GM18858 (cell line): ENCODE results near the gene WIZ.

ENCODE experiments used
- ATAC-seq: cut with Tn5 transposase; IDR thresholded peaks from one replicate; pipeline ENCODE4 v1.9.1; 2021; ENCODE audit not compliant: unreplicated experiment

WIZ gene

GRCh38 chr19:15466851-15467733 is 17.3 kb upstream of the WIZ start:
- ATAC-seq, result no peak

- no peak for ATAC-seq
Observed at GRCh38 chr19:15464394-15465385, 14.9 kb upstream of the WIZ start, which contains the start of gene RASAL3. TSS of gene RASAL3 (minus strand) at chr19:15464544. CDS start at chr19:15464358, 186 bp downstream.

- no peak for ATAC-seq
Observed at GRCh38 chr19:15463861-15464371, 14.2 kb upstream of the WIZ start.

GRCh38 chr19:15461694-15462093 is 11.9 kb upstream of the WIZ start:
- ATAC-seq, result no peak

GRCh38 chr19:15457701-15458484 is 8.1 kb upstream of the WIZ start:
- ATAC-seq, result no peak

GRCh38 chr19:15456871-15457700 is 7.3 kb upstream of the WIZ start:
- no peak for ATAC-seq

- no peak for ATAC-seq
Observed at GRCh38 chr19:15456441-15456840, 6.7 kb upstream of the WIZ start.

GRCh38 chr19:15455996-15456395 is 6.2 kb upstream of the WIZ start:
- ATAC-seq, result no peak

GRCh38 chr19:15453906-15454860 is 4.4 kb upstream of the WIZ start:
- no peak for ATAC-seq

GRCh38 chr19:15453091-15453578 is 3.4 kb upstream of the WIZ start:
- no peak for ATAC-seq

- ATAC-seq, result no peak
Observed at GRCh38 chr19:15452111-15453047, 2.6 kb upstream of the WIZ start.

GRCh38 chr19:15450528-15450890 is 753 bp upstream of the WIZ start:
- ATAC-seq, result no peak

GRCh38 chr19:15448778-15449619 is 757 bp downstream of the WIZ start:
- ATAC-seq, result no peak

- no peak for ATAC-seq
Observed at GRCh38 chr19:15448044-15448777, 1.5 kb downstream of the WIZ start.

- no peak for ATAC-seq
Observed at GRCh38 chr19:15447057-15447456, 2.7 kb downstream of the WIZ start.
